Pancreas (tissue), 10 donors: ENCODE data around the gene COX5A. TPM values are rescaled to one million over a fixed set of nuclear protein-coding genes. Genes with fewer than 3 reads are reported as not detected.
A peak's percentile ranks its signal among the peaks of the same experiment; 100 is the strongest.

Experiments used
- ATAC-seq, 4 donors: fragments of 200-7000 bp; cut with Tn5 transposase; one replicate each; pipeline versions ENCODE4 v1.8.0 to v1.9.1; 2020; ENCODE audit warnings: mild to moderate bottlenecking in 4 of 4, moderate library complexity in 4 of 4
- DNase-seq, 6 donors: peaks; one replicate each; pipeline ENCODE4 v3.0.0-alpha.2; 2020
- FAIRE-seq: peaks from 2 replicates; lab custom pipeline; 2012; peaks lifted over from hg19 to GRCh38; lab: Jason Lieb, UNC
- H3K27ac ChIP-seq, 4 donors: fragments of 200-600 bp; sonication (generic); 1 replicate in 3 of 4; 2 replicates in 1 of 4; pipeline versions ENCODE4 v1.5.0 to v1.8.0; 2020
- H3K27me3 ChIP-seq, 4 donors: fragments of 200-600 bp; one replicate each; pipeline ENCODE4 v1.8.0; 2021
- H3K36me3 ChIP-seq, 3 donors: fragments of 200-600 bp; sonication (generic) in 1 of 3; one replicate each; pipeline versions ENCODE4 v1.5.0 to v1.8.0; 2020 to 2021
- H3K4me1 ChIP-seq, 3 donors: fragments of 200-600 bp; one replicate each; pipeline ENCODE4 v1.8.0; 2021
- H3K4me3 ChIP-seq, 4 donors: fragments of 200-600 bp; sonication (generic) in 2 of 4; one replicate each; pipeline versions ENCODE4 v1.5.0 to v1.8.0; 2020 to 2021
- H3K9me3 ChIP-seq, 4 donors: fragments of 200-600 bp; one replicate each; pipeline ENCODE4 v1.8.0; 2021
- CTCF ChIP-seq, 4 donors: fragments of 200-600 bp; sonication (generic) in 3 of 4; IDR thresholded peaks; one replicate each; pipeline versions ENCODE4 v1.5.0 to v1.8.0; 2021; ENCODE audit warnings: antibody characterized with exemption in 4 of 4
- WGBS, 2 donors: extraction: QIAGEN DNeasy Blood & Tissue Kit; methylation state at CpG; one replicate each; pipeline ENCODE4 v1.1.7; 2013; 5-methylcytosine and 5-hydroxymethylcytosine counted together
- intact Hi-C, 3 donors: fragments of 100-400 bp; cut with DNase I; formaldehyde crosslinking; loops; one replicate each; pipeline versions ENCODE4 v1.11.1 to v1.14.2; 2022
- polyA plus RNA-seq, 2 donors: library from polyadenylated mRNA; stranded (reverse); fragments of 200-250 nt; gene quantifications; one replicate each; pipeline ENCODE4 v1.2.3, GENCODE V29; 2013
- total RNA-seq, 6 donors: library from RNA; stranded (reverse); fragmentation: NEBNext Ultra II Directional in 4 of 6; extraction: Animal tissue kit (Norgen Biotek cat#: 25700) in 4 of 6; gene quantifications; one replicate each; pipeline versions ENCODE4 v1.2.1 to v1.2.4, GENCODE V29; 2021 to 2023
- donor health status: healthy with polysubstance abuse.
- donor health status: DM: no; HTN: no; CAD: no; lungs with moderate emphysema.
- donor health status: DM: no; HTN: no; CAD: no.
- donor health status: control.
- donor health status: control.
- donor health status: Bipolar disorder and iron deficiency.
- donor health status: DM: yes; HTN: yes; CAD: no.
- donor health status: DM: no; HTN: no; CAD: no.
- donor health status: DM: no; HTN: no; CAD: no.
- donor health status: DM: yes; HTN: yes; CAD: no.

The COX5A gene
- total and polyA plus RNA-seq, 8 donors, result 76.4 to 127 (median 92.7) TPM

GRCh38 chr15:74873036-74873755 is 64.7 kb downstream of the COX5A start, which contains the start of gene SCAMP2:
TSS of gene SCAMP2 (minus strand) at chr15:74873365. CDS start at chr15:74873255, 110 bp downstream.
- intact Hi-C loops, result no loop called here
- H3K27me3 ChIP-seq, result no peaks in the 10 kb centered on the region
- no peaks in the 10 kb centered on the region for H3K9me3 ChIP-seq
- peaks cover 14 to 40% (median 22%) of the 10 kb centered on the region in 3 donors for H3K4me1 ChIP-seq
- H3K4me3 ChIP-seq, result peak within 1 kb of the TSS; percentile 60 to 73 (median 68)
- DNase-seq (peak; percentile 90 to 96 (median 92)), ATAC-seq (peak; percentile 96 to 98 (median 98)), FAIRE-seq (no peak)
- WGBS, 2 donors, result 0 to 1% methylated on average over 41 to 51 of the region's 52 CpGs
- H3K27ac ChIP-seq, result peak within 1 kb of the TSS; percentile 87 to 92 (median 88)
- H3K36me3 ChIP-seq, result no peaks in the 10 kb centered on the region
- TF ChIP-seq CTCF (IDR thresholded peaks at IDR 0.05), result no peak

GRCh38 chr15:74872702-74873035 is 65.2 kb downstream of the COX5A start:
- no peaks in the 10 kb centered on the region for H3K27me3 ChIP-seq
- no peak for FAIRE-seq
- WGBS, 2 donors, result 0 to 1% methylated on average over 11 of the region's 11 CpGs
- intact Hi-C loops, result no loop called here
- peak overlapping the region; percentile 87 to 92 (median 88) for H3K27ac ChIP-seq
- H3K9me3 ChIP-seq, result no peaks in the 10 kb centered on the region
- no peak for TF ChIP-seq CTCF (IDR thresholded peaks at IDR 0.05)
- peaks cover 16 to 45% (median 22%) of the 10 kb centered on the region in 3 donors for H3K4me1 ChIP-seq
- H3K36me3 ChIP-seq, result no peaks in the 10 kb centered on the region
- ATAC-seq, result no peak
- H3K4me3 ChIP-seq, result peak overlapping the region; percentile 60 to 73 (median 68)
- no peak for DNase-seq

GRCh38 chr15:74870436-74871215 is 67.2 kb downstream of the COX5A start:
- no peak for TF ChIP-seq CTCF (IDR thresholded peaks at IDR 0.05)
- DNase-seq, result no peak
- intact Hi-C loops, result no loop called here

More at GRCh38 chr15:74870436-74871215, 67.2 kb downstream of the COX5A start:
- Histone ChIP-seq H3K27me3 (no peaks in the 10 kb centered on the region), H3K4me3 (peak overlapping the region in 1 of 4 donors; percentile 0), H3K36me3 (no peaks in the 10 kb centered on the region), H3K9me3 (no peaks in the 10 kb centered on the region), H3K4me1 (peaks cover 24 to 56% (median 29%) of the 10 kb centered on the region in 3 donors), H3K27ac (peak overlapping the region in 2 of 4 donors; percentile 9 to 31)
- no peak for FAIRE-seq
- 31 to 34% methylated on average over 6 of the region's 6 CpGs for WGBS, 2 donors
- no peak for ATAC-seq

Other genes starting within 250 kb of the COX5A start
- 10 to 100 TPM in 4 of 6 donors, 1 to 10 TPM in 2; 7.6 to 19.5 (median 11.5) TPM for gene EDC3, start 242.0 kb downstream of the COX5A start, total RNA-seq
- 10 to 100 TPM in 1 of 2 donors, 1 to 10 TPM in 1; 9.7 to 12.3 TPM for gene EDC3, start 242.0 kb downstream of the COX5A start, polyA plus RNA-seq
- gene CYP1A1, start 212.5 kb downstream of the COX5A start, total RNA-seq, result under 1 TPM in 3 of 6 donors, not detected in 3; 0.12 to 0.28 (median 0.14) TPM
- gene CYP1A1, start 212.5 kb downstream of the COX5A start, polyA plus RNA-seq, result 1 to 10 TPM in 1 of 2 donors, under 1 TPM in 1; 0.19 to 1.1 TPM
- gene CYP1A2, start 189.2 kb downstream of the COX5A start, total RNA-seq, result under 1 TPM in 1 of 6 donors, not detected in 5; 0.06 TPM
- not detected for gene CYP1A2, start 189.2 kb downstream of the COX5A start, polyA plus RNA-seq
- gene CSK, start 156.0 kb downstream of the COX5A start, total RNA-seq, result 10 to 100 TPM in 5 of 6 donors, 1 to 10 TPM in 1; 8.5 to 35.1 (median 14.1) TPM
- gene CSK, start 156.0 kb downstream of the COX5A start, polyA plus RNA-seq, result 10 to 100 TPM; 18.1 to 22.3 TPM
- under 1 TPM in 1 of 6 donors, not detected in 5; 0.14 TPM for gene LMAN1L, start 125.2 kb downstream of the COX5A start, total RNA-seq
- gene LMAN1L, start 125.2 kb downstream of the COX5A start, polyA plus RNA-seq, result not detected
- gene CPLX3, start 111.4 kb downstream of the COX5A start, total RNA-seq, result not detected
- gene CPLX3, start 111.4 kb downstream of the COX5A start, polyA plus RNA-seq, result under 1 TPM in 1 of 2 donors, not detected in 1; 0.09 TPM
- 10 to 100 TPM; 15.0 to 30.8 (median 19.6) TPM for gene ULK3, start 94.9 kb downstream of the COX5A start, total RNA-seq
- gene ULK3, start 94.9 kb downstream of the COX5A start, polyA plus RNA-seq, result 10 to 100 TPM; 60.4 to 83.5 TPM
- 10 to 100 TPM; 33.3 to 49.0 (median 34.3) TPM for gene SCAMP2, start 64.7 kb downstream of the COX5A start, total RNA-seq
- 10 to 100 TPM; 21.4 to 31.7 TPM for gene SCAMP2, start 64.7 kb downstream of the COX5A start, polyA plus RNA-seq
- 10 to 100 TPM; 14.5 to 23.2 (median 22.3) TPM for gene MPI, start 48.0 kb downstream of the COX5A start, total RNA-seq
- gene MPI, start 48.0 kb downstream of the COX5A start, polyA plus RNA-seq, result 10 to 100 TPM; 15.9 to 19.1 TPM
- gene FAM219B, start 31.2 kb downstream of the COX5A start, total RNA-seq, result 10 to 100 TPM; 18.2 to 33.8 (median 21.2) TPM
- 10 to 100 TPM; 19.3 to 27.6 TPM for gene FAM219B, start 31.2 kb downstream of the COX5A start, polyA plus RNA-seq
- gene RPP25, start 18.7 kb upstream of the COX5A start, total RNA-seq, result 1 to 10 TPM; 3.0 to 6.7 (median 4.0) TPM
- gene RPP25, start 18.7 kb upstream of the COX5A start, polyA plus RNA-seq, result 1 to 10 TPM; 5.0 to 6.7 TPM
- 10 to 100 TPM; 27.7 to 59.2 (median 38.8) TPM for gene SCAMP5, start 57.5 kb upstream of the COX5A start, total RNA-seq
- 10 to 100 TPM; 24.5 to 54.0 TPM for gene SCAMP5, start 57.5 kb upstream of the COX5A start, polyA plus RNA-seq
- gene PPCDC, start 85.5 kb upstream of the COX5A start, total RNA-seq, result 10 to 100 TPM in 2 of 6 donors, 1 to 10 TPM in 4; 7.9 to 12.3 (median 9.2) TPM
- gene PPCDC, start 85.5 kb upstream of the COX5A start, polyA plus RNA-seq, result 10 to 100 TPM; 21.1 to 21.3 TPM